ENCODE measurements around the gene SH2D5. TPM values are rescaled to one million over a fixed set of nuclear protein-coding genes. Genes with fewer than 3 reads are reported as not detected.

The SH2D5 gene
- total RNA-seq, 1 donor from 2014 or later = 5.1 TPM

GRCh38 chr1:20729155-20729931, 3.2 kb downstream of the SH2D5 start:
- H4K20me1 ChIP-seq (ENCODE audit: low read depth) = peaks cover 32% of the 10 kb centered on the region
- H3K36me3 ChIP-seq = no peaks in the 10 kb centered on the region
- H3K27ac ChIP-seq = no peak overlapping the region
- Mint-ChIP-seq H3K27me3 (ENCODE audit: insufficient read depth, low read depth) (peaks cover 24% of the 10 kb centered on the region), H3K9me3 (no peaks in the 10 kb centered on the region), H3K27ac (no peak overlapping the region), H3K4me1 (peaks cover 19% of the 10 kb centered on the region), H3K4me3 (peak overlapping the region; percentile 83), H3K36me3 (no peaks in the 10 kb centered on the region)
- TF ChIP-seq, protein P1, sequence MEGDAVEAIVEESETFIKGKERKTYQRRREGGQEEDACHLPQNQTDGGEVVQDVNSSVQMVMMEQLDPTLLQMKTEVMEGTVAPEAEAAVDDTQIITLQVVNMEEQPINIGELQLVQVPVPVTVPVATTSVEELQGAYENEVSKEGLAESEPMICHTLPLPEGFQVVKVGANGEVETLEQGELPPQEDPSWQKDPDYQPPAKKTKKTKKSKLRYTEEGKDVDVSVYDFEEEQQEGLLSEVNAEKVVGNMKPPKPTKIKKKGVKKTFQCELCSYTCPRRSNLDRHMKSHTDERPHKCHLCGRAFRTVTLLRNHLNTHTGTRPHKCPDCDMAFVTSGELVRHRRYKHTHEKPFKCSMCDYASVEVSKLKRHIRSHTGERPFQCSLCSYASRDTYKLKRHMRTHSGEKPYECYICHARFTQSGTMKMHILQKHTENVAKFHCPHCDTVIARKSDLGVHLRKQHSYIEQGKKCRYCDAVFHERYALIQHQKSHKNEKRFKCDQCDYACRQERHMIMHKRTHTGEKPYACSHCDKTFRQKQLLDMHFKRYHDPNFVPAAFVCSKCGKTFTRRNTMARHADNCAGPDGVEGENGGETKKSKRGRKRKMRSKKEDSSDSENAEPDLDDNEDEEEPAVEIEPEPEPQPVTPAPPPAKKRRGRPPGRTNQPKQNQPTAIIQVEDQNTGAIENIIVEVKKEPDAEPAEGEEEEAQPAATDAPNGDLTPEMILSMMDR (IDR thresholded peaks at IDR 0.05) = no peak
- TF ChIP-seq EZH2phosphoT487 (IDR thresholded peaks at IDR 0.05) (no peak), EZH2 (IDR thresholded peaks at IDR 0.05) (no peak)
- H3K4me1 ChIP-seq = peaks cover 36% of the 10 kb centered on the region
- peaks cover 54% of the 10 kb centered on the region for H3K27me3 ChIP-seq
- peaks cover 25% of the 10 kb centered on the region for H3F3A ChIP-seq (ENCODE audit: low read depth)
- H3K4me3 ChIP-seq = peak overlapping the region; percentile 19
- no peaks in the 10 kb centered on the region for H3K79me2 ChIP-seq (ENCODE audit: low read depth)
- no peak overlapping the region for H2AFZ ChIP-seq (replicated peaks)
- peak overlapping the region; percentile 69 for H3K4me2 ChIP-seq
- no peak for DNase-seq (ENCODE audit: low spot score)
- H3K9ac ChIP-seq = no peak overlapping the region
- H3K9me3 ChIP-seq (ENCODE audit: low read depth) = no peaks in the 10 kb centered on the region

GRCh38 chr1:20728371-20729154, 3.9 kb downstream of the SH2D5 start:
- DNase-seq (ENCODE audit: low spot score) = no peak
- no peak overlapping the region for H3K4me3 ChIP-seq
- H3K79me2 ChIP-seq (ENCODE audit: low read depth) = no peaks in the 10 kb centered on the region
- H3K4me3 Mint-ChIP-seq = peak overlapping the region; percentile 17
- no peak overlapping the region for H3K9ac ChIP-seq
- no peaks in the 10 kb centered on the region for H3K36me3 ChIP-seq
- H3K36me3 Mint-ChIP-seq = no peaks in the 10 kb centered on the region
- peak overlapping the region; percentile 32 for H3K4me2 ChIP-seq
- peaks cover 47% of the 10 kb centered on the region for H3K27me3 ChIP-seq
- no peak overlapping the region for H3K27ac ChIP-seq
- peaks cover 20% of the 10 kb centered on the region for H3F3A ChIP-seq (ENCODE audit: low read depth)
- H3K4me1 Mint-ChIP-seq = peaks cover 19% of the 10 kb centered on the region
- peak overlapping the region; percentile 9 for H3K27ac Mint-ChIP-seq
- no peak overlapping the region for H2AFZ ChIP-seq (replicated peaks)
- H3K27me3 Mint-ChIP-seq (ENCODE audit: insufficient read depth, low read depth) = peaks cover 19% of the 10 kb centered on the region
- peaks cover 33% of the 10 kb centered on the region for H3K4me1 ChIP-seq
- H3K9me3 ChIP-seq (ENCODE audit: low read depth) = no peaks in the 10 kb centered on the region
- no peaks in the 10 kb centered on the region for H3K9me3 Mint-ChIP-seq
- peaks cover 31% of the 10 kb centered on the region for H4K20me1 ChIP-seq (ENCODE audit: low read depth)
- TF ChIP-seq EZH2phosphoT487 (IDR thresholded peaks at IDR 0.05) = no peak
- no peak for TF ChIP-seq EZH2 (IDR thresholded peaks at IDR 0.05)
- TF ChIP-seq, protein P1 (IDR thresholded peaks at IDR 0.05) = no peak

DNA sequence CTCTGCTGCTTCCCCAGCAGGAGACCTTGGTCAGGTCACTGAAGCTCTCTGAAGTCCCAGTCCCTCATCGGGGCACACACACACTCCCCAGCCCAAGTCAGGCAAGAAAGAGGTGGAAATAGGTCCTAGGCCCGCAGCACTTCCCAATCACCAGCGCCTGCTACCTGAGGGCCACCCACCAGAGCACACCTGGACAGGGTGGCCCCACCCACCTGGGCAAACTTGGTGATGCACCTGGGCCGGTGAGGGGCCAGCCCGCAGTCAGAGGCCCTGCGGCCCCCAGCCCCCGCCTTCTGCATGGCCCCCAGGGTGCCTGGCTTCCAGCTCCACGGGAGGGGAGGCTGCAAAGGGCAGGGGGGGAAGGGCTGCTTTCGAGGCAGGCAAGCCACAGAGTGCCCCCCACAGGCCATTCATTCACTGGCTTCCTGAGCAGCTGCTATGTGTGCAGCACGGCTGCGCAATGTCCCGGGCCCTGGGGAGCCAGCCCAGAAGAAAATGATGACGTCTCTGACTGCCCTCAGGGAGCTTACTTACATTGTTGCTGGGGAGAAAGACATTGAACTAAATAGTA, 4.7 kb downstream of the SH2D5 start:
- Histone ChIP-seq H3K79me2 (ENCODE audit: low read depth) (no peaks in the 10 kb centered on the region), H2AFZ (replicated peaks) (no peak overlapping the region), H3F3A (ENCODE audit: low read depth) (peaks cover 13% of the 10 kb centered on the region), H4K20me1 (ENCODE audit: low read depth) (peaks cover 27% of the 10 kb centered on the region), H3K9ac (no peak overlapping the region), H3K9me3 (ENCODE audit: low read depth) (no peaks in the 10 kb centered on the region), H3K4me1 (peaks cover 26% of the 10 kb centered on the region), H3K27ac (no peak overlapping the region), H3K4me2 (peak overlapping the region; percentile 32), H3K4me3 (no peak overlapping the region), H3K36me3 (no peaks in the 10 kb centered on the region), H3K27me3 (peaks cover 39% of the 10 kb centered on the region)
- Mint-ChIP-seq H3K4me3 (peak overlapping the region; percentile 69), H3K4me1 (peaks cover 17% of the 10 kb centered on the region), H3K27me3 (ENCODE audit: insufficient read depth, low read depth) (peaks cover 15% of the 10 kb centered on the region), H3K36me3 (no peaks in the 10 kb centered on the region), H3K9me3 (no peaks in the 10 kb centered on the region), H3K27ac (peak overlapping the region; percentile 9)
- DNase-seq (ENCODE audit: low spot score) = peak; percentile 58
- TF ChIP-seq EZH2 (IDR thresholded peaks at IDR 0.05) = no peak
- TF ChIP-seq, protein P1 (IDR thresholded peaks at IDR 0.05) = peak; percentile 34
